MM.1S (cell line): ENCODE measurements around the gene SDK1.
"Not testable (repeated sequence)": the region's sequence is repeated elsewhere in the genome, so short reads cannot be mapped to it uniquely, and the experiment has no call there.

ENCODE experiments used
- DNase-seq: peaks from one replicate; pipeline ENCODE4 v3.0.0-alpha.2; 2015
- H2AFZ ChIP-seq: fragments of 300-600 bp; sonication (generic); 2 replicates; pipeline ENCODE4 v1.6.0; 2016; ENCODE audit warnings: antibody characterized with exemption, low read length
- H3F3A ChIP-seq: fragments of 300-600 bp; sonication (generic); 2 replicates; pipeline ENCODE4 v1.6.1; 2016; ENCODE audit warnings: mild to moderate bottlenecking, antibody characterized with exemption, low read length, moderate library complexity, mixed read lengths; ENCODE audit not compliant: insufficient read depth
- H3K27ac ChIP-seq: fragments of 300-600 bp; sonication (generic); 2 replicates; pipeline ENCODE4 v1.5.1; 2016; ENCODE audit warnings: mild to moderate bottlenecking, low read length
- H3K27me3 ChIP-seq: fragments of 300-600 bp; sonication (generic); replicated peaks from 2 replicates; pipeline ENCODE4 v1.6.0; 2016; ENCODE audit warnings: low read length; ENCODE audit not compliant: insufficient read depth
- H3K36me3 ChIP-seq: fragments of 300-600 bp; sonication (generic); replicated peaks from 2 replicates; pipeline ENCODE4 v1.6.1; 2016; ENCODE audit warnings: mild to moderate bottlenecking, low read length, mixed read lengths; ENCODE audit not compliant: insufficient read depth
- H3K4me1 ChIP-seq: fragments of 300-600 bp; sonication (generic); 2 replicates; pipeline ENCODE4 v1.6.1; 2016; ENCODE audit warnings: low read length, mixed read lengths
- H3K4me2 ChIP-seq: fragments of 300-600 bp; sonication (generic); 2 replicates; pipeline ENCODE4 v1.6.0; 2016; ENCODE audit warnings: low read depth, low read length
- H3K4me3 ChIP-seq: fragments of 300-600 bp; sonication (generic); 2 replicates; pipeline ENCODE4 v1.5.1; 2016; ENCODE audit warnings: low read length, mixed read lengths
- H3K79me2 ChIP-seq: fragments of 300-600 bp; sonication (generic); 2 replicates; pipeline ENCODE4 v1.6.1; 2016; ENCODE audit warnings: mixed run types, low read length, mixed read lengths
- H3K9ac ChIP-seq: fragments of 300-600 bp; sonication (generic); 2 replicates; pipeline ENCODE4 v1.6.1; 2016; ENCODE audit warnings: low read length, mixed read lengths
- H3K9me2 ChIP-seq: fragments of 300-600 bp; sonication (generic); replicated peaks from 2 replicates; pipeline ENCODE4 v1.6.1; 2016; ENCODE audit warnings: mild to moderate bottlenecking, low read length, mixed read lengths; ENCODE audit not compliant: insufficient read depth
- H3K9me3 ChIP-seq: fragments of 300-600 bp; sonication (generic); replicated peaks from 2 replicates; pipeline ENCODE4 v1.6.1; 2016; ENCODE audit warnings: mild to moderate bottlenecking, low read length, mixed read lengths; ENCODE audit not compliant: insufficient read depth
- H4K20me1 ChIP-seq: fragments of 300-600 bp; sonication (generic); 2 replicates; pipeline ENCODE4 v1.6.1; 2016; ENCODE audit warnings: mild to moderate bottlenecking, low read length, moderate library complexity, mixed read lengths; ENCODE audit not compliant: insufficient read depth
- EZH2 ChIP-seq: fragments of 300-600 bp; sonication (generic); optimal IDR thresholded peaks from 2 replicates; pipeline ENCODE3; 2017; ENCODE audit warnings: low read depth, mild to moderate bottlenecking, antibody characterized with exemption, low read length, mixed read lengths
- EZH2phosphoT487 ChIP-seq: fragments of 300-600 bp; sonication (generic); IDR thresholded peaks from 2 replicates; pipeline ENCODE4 v1.6.1; 2018; ENCODE audit warnings: antibody characterized with exemption, low read length
- TF ChIP-seq, protein P1 (sequence below): fragments of 300-600 bp; sonication (generic); IDR thresholded peaks from 2 replicates; pipeline ENCODE4 v1.5.1; 2016; ENCODE audit warnings: antibody characterized with exemption, low read length, mixed read lengths

The SDK1 gene

DNA sequence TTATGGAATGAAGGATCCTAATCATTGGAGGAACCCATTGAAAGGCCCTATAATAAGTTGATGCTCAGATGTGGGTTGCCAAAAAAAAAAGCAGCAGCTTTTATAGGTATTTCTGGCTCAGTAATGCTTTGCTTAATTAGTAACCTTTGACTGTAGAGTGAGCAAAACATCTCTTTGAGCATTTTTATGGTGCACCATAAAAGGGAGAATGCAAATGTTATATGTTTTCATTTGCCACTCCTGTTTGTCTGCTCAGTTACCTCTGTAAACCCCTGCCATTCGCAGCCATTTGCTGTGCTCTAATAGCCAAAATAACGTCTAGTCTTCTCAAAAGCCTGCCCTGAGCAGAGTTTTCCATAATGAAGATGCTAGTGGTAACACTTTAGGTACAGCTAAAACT, 792.0 kb downstream of the SDK1 start:
- DNase-seq, result no peak
- Histone ChIP-seq H4K20me1 (no peaks in the 10 kb centered on the region), H3K4me1 (no peaks in the 10 kb centered on the region), H3K4me3 (no peak overlapping the region), H3K79me2 (no peaks in the 10 kb centered on the region), H3K36me3 (no peaks in the 10 kb centered on the region), H2AFZ (no peak overlapping the region), H3K4me2 (no peak overlapping the region), H3K9me3 (no peaks in the 10 kb centered on the region), H3K27me3 (no peaks in the 10 kb centered on the region), H3K9me2 (no peaks in the 10 kb centered on the region), H3K9ac (no peak overlapping the region), H3F3A (no peaks in the 10 kb centered on the region), H3K27ac (no peak overlapping the region)
- no peak for TF ChIP-seq EZH2phosphoT487
- TF ChIP-seq EZH2, result no peak
- TF ChIP-seq, protein P1, sequence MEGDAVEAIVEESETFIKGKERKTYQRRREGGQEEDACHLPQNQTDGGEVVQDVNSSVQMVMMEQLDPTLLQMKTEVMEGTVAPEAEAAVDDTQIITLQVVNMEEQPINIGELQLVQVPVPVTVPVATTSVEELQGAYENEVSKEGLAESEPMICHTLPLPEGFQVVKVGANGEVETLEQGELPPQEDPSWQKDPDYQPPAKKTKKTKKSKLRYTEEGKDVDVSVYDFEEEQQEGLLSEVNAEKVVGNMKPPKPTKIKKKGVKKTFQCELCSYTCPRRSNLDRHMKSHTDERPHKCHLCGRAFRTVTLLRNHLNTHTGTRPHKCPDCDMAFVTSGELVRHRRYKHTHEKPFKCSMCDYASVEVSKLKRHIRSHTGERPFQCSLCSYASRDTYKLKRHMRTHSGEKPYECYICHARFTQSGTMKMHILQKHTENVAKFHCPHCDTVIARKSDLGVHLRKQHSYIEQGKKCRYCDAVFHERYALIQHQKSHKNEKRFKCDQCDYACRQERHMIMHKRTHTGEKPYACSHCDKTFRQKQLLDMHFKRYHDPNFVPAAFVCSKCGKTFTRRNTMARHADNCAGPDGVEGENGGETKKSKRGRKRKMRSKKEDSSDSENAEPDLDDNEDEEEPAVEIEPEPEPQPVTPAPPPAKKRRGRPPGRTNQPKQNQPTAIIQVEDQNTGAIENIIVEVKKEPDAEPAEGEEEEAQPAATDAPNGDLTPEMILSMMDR, result no peak

DNA sequence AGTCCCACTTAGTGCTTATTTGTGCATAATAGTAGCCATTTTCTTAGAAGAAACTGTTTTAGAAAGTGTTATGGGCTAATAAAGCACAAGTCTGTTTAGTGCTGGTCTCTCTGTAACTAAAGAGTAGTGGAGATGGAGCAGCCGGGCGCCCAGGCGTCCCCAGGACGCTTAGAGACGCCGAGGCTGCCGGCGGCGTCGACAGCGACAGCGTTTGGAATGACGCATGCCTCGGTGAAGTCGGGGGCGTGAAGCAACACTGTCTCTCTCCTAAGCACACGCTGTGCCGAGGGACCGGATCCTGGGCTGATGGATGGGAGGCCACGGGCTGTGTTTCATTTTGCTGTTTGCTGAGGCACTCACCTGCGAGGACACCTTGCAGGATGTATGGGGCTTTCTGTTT, 792.4 kb downstream of the SDK1 start:
- Histone ChIP-seq H3K79me2 (no peaks in the 10 kb centered on the region), H3K9ac (no peak overlapping the region), H2AFZ (no peak overlapping the region), H3K4me1 (no peaks in the 10 kb centered on the region), H3F3A (no peaks in the 10 kb centered on the region), H3K27me3 (no peaks in the 10 kb centered on the region), H3K9me2 (no peaks in the 10 kb centered on the region), H4K20me1 (no peaks in the 10 kb centered on the region), H3K4me3 (no peak overlapping the region), H3K9me3 (no peaks in the 10 kb centered on the region), H3K27ac (no peak overlapping the region), H3K4me2 (no peak overlapping the region), H3K36me3 (no peaks in the 10 kb centered on the region)
- DNase-seq, result no peak
- TF ChIP-seq EZH2phosphoT487 (no peak), EZH2 (no peak)
- TF ChIP-seq, protein P1, result no peak

DNA sequence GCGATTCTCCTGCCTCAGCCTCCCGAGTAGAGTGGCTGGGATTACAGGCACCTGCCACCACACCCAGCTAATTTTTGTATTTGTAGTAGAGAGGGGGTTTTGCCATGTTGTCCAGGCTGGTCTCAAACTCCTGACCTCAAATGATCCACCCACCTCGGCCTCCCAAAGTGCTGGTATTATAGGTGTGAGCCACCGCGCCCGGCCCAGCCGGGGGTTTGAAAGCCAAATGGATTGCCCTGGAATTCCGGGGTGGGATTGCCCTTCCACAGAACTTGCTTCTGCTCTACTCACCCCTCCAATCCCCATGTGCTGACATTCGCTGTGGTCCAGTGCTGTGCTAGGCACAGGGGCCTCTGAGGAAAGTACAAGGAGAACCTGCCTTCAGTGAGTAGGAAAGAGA, 793.1 kb downstream of the SDK1 start:
- H3K27ac ChIP-seq, H3K9me2 ChIP-seq, H2AFZ ChIP-seq, H4K20me1 ChIP-seq, H3K4me2 ChIP-seq, H3K4me3 ChIP-seq, H3K36me3 ChIP-seq, H3K9me3 ChIP-seq, H3K79me2 ChIP-seq, H3K4me1 ChIP-seq, H3K9ac ChIP-seq, H3F3A ChIP-seq, DNase-seq, H3K27me3 ChIP-seq: not testable (repeated sequence)

DNA sequence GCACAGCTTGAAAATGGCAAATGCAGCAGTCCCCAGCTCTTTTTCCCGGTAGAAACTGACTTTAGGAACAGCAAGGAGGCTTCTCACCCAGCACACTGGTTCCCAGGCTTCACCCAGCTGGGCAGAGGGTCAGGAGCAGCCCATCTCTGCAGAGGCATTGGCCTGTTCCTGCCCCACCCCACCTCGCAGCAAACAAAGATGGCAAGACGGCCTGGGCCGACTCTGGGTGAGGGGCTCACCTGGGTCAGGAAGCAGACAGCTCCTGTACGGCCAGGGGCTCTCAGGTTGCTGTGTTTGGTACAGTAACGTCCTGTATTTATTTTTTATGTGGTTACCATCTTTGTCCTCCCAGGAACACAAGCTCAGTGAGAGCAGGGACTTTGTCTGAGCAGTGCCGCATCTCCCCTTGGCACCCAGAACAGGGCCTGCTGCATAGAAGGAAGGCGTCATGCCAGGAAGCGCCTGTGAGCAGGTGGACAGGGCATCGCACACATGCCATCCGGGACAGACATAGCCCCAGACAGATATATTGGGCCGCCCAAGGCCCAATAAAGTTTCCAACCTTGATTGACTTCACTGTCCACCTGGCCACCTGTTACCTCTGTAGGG, 796.1 kb downstream of the SDK1 start:
- Histone ChIP-seq H3K36me3 (no peaks in the 10 kb centered on the region), H3K27me3 (no peaks in the 10 kb centered on the region), H4K20me1 (no peaks in the 10 kb centered on the region), H3K27ac (no peak overlapping the region), H3K79me2 (no peaks in the 10 kb centered on the region), H2AFZ (no peak overlapping the region), H3K9me2 (no peaks in the 10 kb centered on the region), H3K4me1 (no peaks in the 10 kb centered on the region), H3K9me3 (no peaks in the 10 kb centered on the region), H3K4me2 (no peak overlapping the region), H3K4me3 (no peak overlapping the region), H3K9ac (no peak overlapping the region), H3F3A (no peaks in the 10 kb centered on the region)
- TF ChIP-seq EZH2phosphoT487, result no peak
- TF ChIP-seq, protein P1, result no peak
- TF ChIP-seq EZH2, result no peak
- DNase-seq, result no peak
